DOHH2 (cell line): ENCODE results near the gene SNX19.

ENCODE experiments used
- H3F3A ChIP-seq: fragments of 200-600 bp; sonication (generic), shearing (Covaris generic); 2 replicates; pipeline ENCODE4 v1.6.0; 2016; ENCODE audit warnings: antibody characterized with exemption, mild to moderate bottlenecking; ENCODE audit not compliant: control insufficient read depth, insufficient read depth
- H3K27ac ChIP-seq: fragments of 200-600 bp; sonication (generic); 2 replicates; pipeline ENCODE4 v1.5.1; 2014; ENCODE audit warnings: low read depth, mild to moderate bottlenecking, low read length, moderate library complexity
- H3K27me3 ChIP-seq: fragments of 200-600 bp; sonication (generic); 2 replicates; pipeline ENCODE4 v1.6.1; 2014; ENCODE audit warnings: mild to moderate bottlenecking, low read length, mixed read lengths; ENCODE audit not compliant: control insufficient read depth
- H3K36me3 ChIP-seq: fragments of 200-600 bp; sonication (generic); 2 replicates; pipeline ENCODE4 v1.6.1; 2014; ENCODE audit warnings: mild to moderate bottlenecking, low read length, moderate library complexity, mixed read lengths; ENCODE audit not compliant: control insufficient read depth
- H3K4me1 ChIP-seq: fragments of 200-600 bp; sonication (generic); 2 replicates; pipeline ENCODE4 v1.6.1; 2014; ENCODE audit warnings: mild to moderate bottlenecking, low read length, mixed read lengths; ENCODE audit not compliant: control insufficient read depth
- H3K4me2 ChIP-seq: fragments of 200-600 bp; sonication (generic); 2 replicates; pipeline ENCODE4 v1.6.0; 2014; ENCODE audit warnings: mild to moderate bottlenecking, low read length, moderate library complexity
- H3K4me3 ChIP-seq: fragments of 200-600 bp; sonication (generic); 2 replicates; pipeline ENCODE4 v1.5.1; 2014; ENCODE audit warnings: mild to moderate bottlenecking, low read length, mixed read lengths
- H3K79me2 ChIP-seq: fragments of 200-600 bp; sonication (generic); 2 replicates; pipeline ENCODE4 v1.6.1; 2014; ENCODE audit warnings: mild to moderate bottlenecking, low read length, mixed read lengths; ENCODE audit not compliant: control insufficient read depth
- H3K9me2 ChIP-seq: fragments of 200-600 bp; sonication (generic); replicated peaks from 2 replicates; pipeline ENCODE4 v1.6.1; 2014; ENCODE audit warnings: mild to moderate bottlenecking, low read length, mixed read lengths; ENCODE audit not compliant: control insufficient read depth
- H3K9me3 ChIP-seq: fragments of 200-600 bp; sonication (generic); 2 replicates; pipeline ENCODE4 v1.6.1; 2014; ENCODE audit warnings: antibody characterized with exemption, low read length, mixed read lengths; ENCODE audit not compliant: control insufficient read depth, insufficient read depth
- H4K20me1 ChIP-seq: fragments of 200-600 bp; sonication (generic); 2 replicates; pipeline ENCODE4 v1.6.0; 2014; ENCODE audit warnings: low read depth, mild to moderate bottlenecking, antibody characterized with exemption, low read length, moderate library complexity; ENCODE audit not compliant: control insufficient read depth, insufficient read depth
- EZH2phosphoT487 ChIP-seq: fragments of 200-600 bp; sonication (generic); IDR thresholded peaks from 2 replicates; pipeline ENCODE4 v1.6.1; 2017; ENCODE audit warnings: borderline replicate concordance, mild to moderate bottlenecking, antibody characterized with exemption, low read length, moderate library complexity, mixed read lengths
- TF ChIP-seq, protein P1 (sequence below): fragments of 200-600 bp; sonication (generic); IDR thresholded peaks from one replicate; pipeline ENCODE4 v1.5.1; 2014; ENCODE audit warnings: antibody characterized with exemption, mild to moderate bottlenecking, low read depth, low read length; ENCODE audit not compliant: poor library complexity, severe bottlenecking

SNX19 gene

GRCh38 chr11:130846606-130847005, 69.7 kb downstream of the SNX19 start:
- Histone ChIP-seq H3K4me2 (no peak overlapping the region), H3K79me2 (no peaks in the 10 kb centered on the region), H3K4me1 (no peaks in the 10 kb centered on the region), H3K27ac (no peak overlapping the region), H3K9me2 (no peaks in the 10 kb centered on the region), H3F3A (no peaks in the 10 kb centered on the region), H3K9me3 (no peaks in the 10 kb centered on the region), H3K27me3 (peaks cover 6% of the 10 kb centered on the region; the same call in 1 of the 2 replicates), H4K20me1 (no peaks in the 10 kb centered on the region), H3K4me3 (no peak overlapping the region), H3K36me3 (no peaks in the 10 kb centered on the region)
- no peak for TF ChIP-seq EZH2phosphoT487
- TF ChIP-seq, protein P1, sequence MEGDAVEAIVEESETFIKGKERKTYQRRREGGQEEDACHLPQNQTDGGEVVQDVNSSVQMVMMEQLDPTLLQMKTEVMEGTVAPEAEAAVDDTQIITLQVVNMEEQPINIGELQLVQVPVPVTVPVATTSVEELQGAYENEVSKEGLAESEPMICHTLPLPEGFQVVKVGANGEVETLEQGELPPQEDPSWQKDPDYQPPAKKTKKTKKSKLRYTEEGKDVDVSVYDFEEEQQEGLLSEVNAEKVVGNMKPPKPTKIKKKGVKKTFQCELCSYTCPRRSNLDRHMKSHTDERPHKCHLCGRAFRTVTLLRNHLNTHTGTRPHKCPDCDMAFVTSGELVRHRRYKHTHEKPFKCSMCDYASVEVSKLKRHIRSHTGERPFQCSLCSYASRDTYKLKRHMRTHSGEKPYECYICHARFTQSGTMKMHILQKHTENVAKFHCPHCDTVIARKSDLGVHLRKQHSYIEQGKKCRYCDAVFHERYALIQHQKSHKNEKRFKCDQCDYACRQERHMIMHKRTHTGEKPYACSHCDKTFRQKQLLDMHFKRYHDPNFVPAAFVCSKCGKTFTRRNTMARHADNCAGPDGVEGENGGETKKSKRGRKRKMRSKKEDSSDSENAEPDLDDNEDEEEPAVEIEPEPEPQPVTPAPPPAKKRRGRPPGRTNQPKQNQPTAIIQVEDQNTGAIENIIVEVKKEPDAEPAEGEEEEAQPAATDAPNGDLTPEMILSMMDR, result no peak

GRCh38 chr11:130842001-130842400, 74.3 kb downstream of the SNX19 start:
- peaks cover 11% of the 10 kb centered on the region for H3K27me3 ChIP-seq
- no peak overlapping the region for H3K4me2 ChIP-seq
- no peak overlapping the region for H3K27ac ChIP-seq
- TF ChIP-seq, protein P1, result no peak
- TF ChIP-seq EZH2phosphoT487, result no peak
- no peaks in the 10 kb centered on the region for H3K9me2 ChIP-seq
- no peaks in the 10 kb centered on the region for H3K4me1 ChIP-seq
- H3K9me3 ChIP-seq, result no peaks in the 10 kb centered on the region
- no peaks in the 10 kb centered on the region for H3K79me2 ChIP-seq
- no peaks in the 10 kb centered on the region for H3K36me3 ChIP-seq
- H3K4me3 ChIP-seq, result no peak overlapping the region
- H3F3A ChIP-seq, result no peaks in the 10 kb centered on the region
- H4K20me1 ChIP-seq, result no peaks in the 10 kb centered on the region

- no peak overlapping the region for H3K4me3 ChIP-seq
- H3K4me1 ChIP-seq, result no peaks in the 10 kb centered on the region
- no peaks in the 10 kb centered on the region for H3K36me3 ChIP-seq
- TF ChIP-seq, protein P1, result no peak
- no peak for TF ChIP-seq EZH2phosphoT487
- H3K4me2 ChIP-seq, result no peak overlapping the region
- peaks cover 11% of the 10 kb centered on the region for H3K27me3 ChIP-seq
- H4K20me1 ChIP-seq, result no peaks in the 10 kb centered on the region
- no peaks in the 10 kb centered on the region for H3K9me2 ChIP-seq
- no peaks in the 10 kb centered on the region for H3K79me2 ChIP-seq
- H3F3A ChIP-seq, result no peaks in the 10 kb centered on the region
- H3K9me3 ChIP-seq, result no peaks in the 10 kb centered on the region
- H3K27ac ChIP-seq, result no peak overlapping the region
Measured at GRCh38 chr11:130840679-130841078, 75.6 kb downstream of the SNX19 start.
